Heart left ventricle (tissue), 16 donors: Measurements from ENCODE around the gene TRHDE. TPM values are rescaled to one million over a fixed set of nuclear protein-coding genes. Genes with fewer than 3 reads are reported as not detected.

ENCODE experiments used
- ATAC-seq, 4 donors: fragments of 200-7000 bp; cut with Tn5 transposase; one replicate each; pipeline ENCODE4 v1.9.1; 2020 to 2022; ENCODE audit warnings: moderate library complexity in 4 of 4, mild to moderate bottlenecking in 3 of 4, moderate number of reproducible peaks in 1 of 4
- DNase-seq, 5 donors: peaks; one replicate each; pipeline ENCODE4 v3.0.0-alpha.2; 2020
- H3K27ac ChIP-seq, 12 donors: fragments of 200-600 bp; sonication (generic) in 4 of 12; one replicate each; pipeline versions ENCODE4 v1.5.0 to v1.8.0; 2016 to 2022; ENCODE audit warnings: mild to moderate bottlenecking in 2 of 12
- H3K27me3 ChIP-seq, 9 donors: fragments of 200-600 bp; sonication (generic) in 2 of 9; one replicate each; pipeline versions ENCODE4 v1.5.1 to v1.8.0; 2016 to 2022; ENCODE audit warnings: mild to moderate bottlenecking in 3 of 9
- H3K36me3 ChIP-seq, 9 donors: fragments of 200-600 bp; sonication (generic) in 2 of 9; one replicate each; pipeline versions ENCODE4 v1.5.0 to v1.8.0; 2018 to 2022; ENCODE audit warnings: mild to moderate bottlenecking in 2 of 9
- H3K4me1 ChIP-seq, 12 donors: fragments of 200-600 bp; sonication (generic) in 4 of 12; one replicate each; pipeline versions ENCODE4 v1.5.0 to v1.8.0; 2016 to 2022; ENCODE audit warnings: mild to moderate bottlenecking in 3 of 12
- H3K4me3 ChIP-seq, 12 donors: fragments of 200-600 bp; sonication (generic) in 4 of 12; one replicate each; pipeline versions ENCODE4 v1.5.0 to v1.8.0; 2017 to 2022; ENCODE audit warnings: mild to moderate bottlenecking in 9 of 12, moderate library complexity in 4 of 12
- H3K9me3 ChIP-seq, 12 donors: fragments of 200-600 bp; sonication (generic) in 4 of 12; one replicate each; pipeline versions ENCODE4 v1.5.0 to v1.8.0; 2016 to 2022; ENCODE audit warnings: mild to moderate bottlenecking in 1 of 12
- CTCF ChIP-seq, 12 donors: fragments of 200-600 bp; sonication (generic) in 4 of 12; IDR thresholded peaks; one replicate each; pipeline versions ENCODE4 v1.5.0 to v1.8.0; 2018 to 2022; ENCODE audit warnings: antibody characterized with exemption in 12 of 12, mild to moderate bottlenecking in 5 of 12
- POLR2A ChIP-seq, 2 donors: fragments of 450-650 bp; IDR thresholded peaks; one replicate each; pipeline ENCODE4 v1.6.1; 2017; ENCODE audit warnings: antibody characterized with exemption in 2 of 2, mild to moderate bottlenecking in 2 of 2, moderate library complexity in 2 of 2
- WGBS, 4 donors: extraction: QIAGEN DNeasy Blood & Tissue Kit in 2 of 4; methylation state at CpG; one replicate each; pipeline versions ENCODE4 v1.1.5 to v1.1.7; 2013 to 2018; 5-methylcytosine and 5-hydroxymethylcytosine counted together
- intact Hi-C, 10 donors: fragments of 100-400 bp; cut with DNase I; formaldehyde crosslinking; loops; one replicate each; pipeline versions ENCODE4 v1.11.1 to v1.14.2; 2022
- polyA plus RNA-seq, 2 donors: library from polyadenylated mRNA; stranded (reverse); fragments of 200-250 nt; gene quantifications; one replicate each; pipeline ENCODE4 v1.2.3, GENCODE V29; 2013
- total RNA-seq, 9 donors: library from RNA; depleted of rRNA in 2 of 9; stranded (reverse); fragments of >200 nt in 2 of 9; fragmentation: NEBNext Ultra II Directional in 3 of 9; extraction: Animal tissue kit (Norgen Biotek cat#: 25700) in 3 of 9; gene quantifications; one replicate each; pipeline versions ENCODE4 v1.1.0 to v1.2.4, GENCODE V29; 2016 to 2023
- donor health status: ischemic (EF 13 %, LVEDD 7.1; RV severe dilation, severe dysfunction).
- donor health status: healthy with polysubstance abuse.
- donor health status: DM: no; HTN: yes; CAD: no.
- donor health status: DM: no; HTN: no; CAD: no.
- donor health status: ischemic (EF 25% LVEDD 6.9; RV normal size, moderate dysfunction).
- donor health status: ischemic (EF 25% LVEDD 5.7; RV mildly dilated, moderate dysfunction).
- donor health status: healthy.
- donor health status: DM: yes; HTN: yes; CAD: no.
- donor health status: ischemic (EF 35%, LVEDD 5.7; RV mildly dilated, moderate dysfunction).
- donor health status: nonischemic (EF 11% LVEDD 7.7; RV severe dilation, severe dysfunction).
- donor health status: DM: yes; HTN: yes; CAD: no.
- donor health status: PGD.
- donor health status: ischemic (EF 29% LVEDD 5.4; RV normal size, mild dysfunction).
- donor health status: nonischemic (EF 23%, LVEDD 6.1; RV moderate dilation, normal function).

TRHDE gene
- total and polyA plus RNA-seq, 11 donors = 0.01 to 3.1 (median 0.28) TPM; not detected in 1

GRCh38 chr12:72679147-72679757, 407.1 kb downstream of the TRHDE start:
- TF ChIP-seq CTCF (IDR thresholded peaks at IDR 0.05) (no peak), POLR2A (IDR thresholded peaks at IDR 0.05) (no peak)
- WGBS, 4 donors = 64 to 68% (median 65%) methylated on average over 2 of the region's 2 CpGs
- no peaks in the 10 kb centered on the region for H3K36me3 ChIP-seq
- no peaks in the 10 kb centered on the region for H3K9me3 ChIP-seq
- DNase-seq = no peak
- H3K4me1 ChIP-seq = no peaks in the 10 kb centered on the region
- H3K4me3 ChIP-seq = no peak overlapping the region
- ATAC-seq = no peak
- H3K27me3 ChIP-seq = no peaks in the 10 kb centered on the region
- intact Hi-C loops = no loop called here
- no peak overlapping the region for H3K27ac ChIP-seq

- Histone ChIP-seq H3K36me3 (no peaks in the 10 kb centered on the region), H3K27ac (no peak overlapping the region), H3K27me3 (no peaks in the 10 kb centered on the region), H3K9me3 (no peaks in the 10 kb centered on the region), H3K4me1 (no peaks in the 10 kb centered on the region), H3K4me3 (no peak overlapping the region)
- intact Hi-C loops = no loop called here
- ATAC-seq (no peak), DNase-seq (no peak)
- TF ChIP-seq CTCF (IDR thresholded peaks at IDR 0.05) (no peak), POLR2A (IDR thresholded peaks at IDR 0.05) (no peak)
Observed at GRCh38 chr12:72681028-72681427, 408.9 kb downstream of the TRHDE start.

GRCh38 chr12:72684491-72684890, 412.3 kb downstream of the TRHDE start:
- 87 to 89% (median 88%) methylated on average over 4 of the region's 4 CpGs for WGBS, 4 donors

GRCh38 chr12:72692338-72692737, 420.2 kb downstream of the TRHDE start:
- DNase-seq = no peak
- ATAC-seq = no peak
- H3K27me3 ChIP-seq = no peaks in the 10 kb centered on the region
- no peak overlapping the region for H3K27ac ChIP-seq
- H3K36me3 ChIP-seq = no peaks in the 10 kb centered on the region
- H3K4me1 ChIP-seq = no peaks in the 10 kb centered on the region
- TF ChIP-seq POLR2A (IDR thresholded peaks at IDR 0.05) (no peak), CTCF (IDR thresholded peaks at IDR 0.05) (no peak)
- intact Hi-C loops = no loop called here
- no peak overlapping the region for H3K4me3 ChIP-seq
- no peaks in the 10 kb centered on the region for H3K9me3 ChIP-seq
- 56 to 63% (median 59%) methylated on average over 2 of the region's 2 CpGs for WGBS, 4 donors

More at GRCh38 chr12:72684491-72684890, 412.3 kb downstream of the TRHDE start:
- no peak for TF ChIP-seq CTCF (IDR thresholded peaks at IDR 0.05)
- TF ChIP-seq POLR2A (IDR thresholded peaks at IDR 0.05) = no peak
- Histone ChIP-seq H3K4me3 (no peak overlapping the region), H3K36me3 (no peaks in the 10 kb centered on the region), H3K27me3 (no peaks in the 10 kb centered on the region), H3K9me3 (no peaks in the 10 kb centered on the region), H3K4me1 (no peaks in the 10 kb centered on the region), H3K27ac (no peak overlapping the region)
- intact Hi-C loops = no loop called here
- no peak for ATAC-seq
- no peak for DNase-seq
